Measurements from ENCODE around the gene ABCC2. TPM values are rescaled to one million over a fixed set of nuclear protein-coding genes. Genes with fewer than 3 reads are reported as not detected.

ABCC2 gene
- total and polyA plus RNA-seq, 9 of the 15 experiments (the other 6 are each of a cell fraction or from before 2014, with no cell fraction given), result 0.03 to 0.18 (median 0.10) TPM; not detected in 1

- Histone ChIP-seq H3K79me2 (ENCODE audit: control insufficient read depth, insufficient read depth, low read length) (no peaks in the 10 kb centered on the region), H3K27ac (ENCODE audit: extremely low read depth, low read depth, low read length) (no peak overlapping the region)
- no peak for TF ChIP-seq ZNF780A (CRISPR knock-in tag; IDR thresholded peaks at IDR 0.05)
- TF ChIP-seq MED1 (CRISPR knock-in tag; IDR thresholded peaks at IDR 0.05; ENCODE audit: borderline replicate concordance), result no peak
- TF ChIP-seq ZNF407 (IDR thresholded peaks at IDR 0.05; ENCODE audit: low read depth), result no peak
- no peak for TF ChIP-seq NFATC3 (IDR thresholded peaks at IDR 0.05)
- TF ChIP-seq POLR2B (IDR thresholded peaks at IDR 0.05; ENCODE audit: low read depth, partially characterized antibody), result no peak
- TF ChIP-seq MCM3 (IDR thresholded peaks at IDR 0.05), result no peak
- no peak for TF ChIP-seq RFX7 (CRISPR knock-in tag; IDR thresholded peaks at IDR 0.05)
- TF ChIP-seq ZBTB9 (CRISPR knock-in tag; IDR thresholded peaks at IDR 0.05), result no peak
- no peak for TF ChIP-seq TGIF2 (CRISPR knock-in tag; IDR thresholded peaks at IDR 0.05)
- no peak for TF ChIP-seq ZNF77 (CRISPR knock-in tag; IDR thresholded peaks at IDR 0.05)
- TF ChIP-seq ZNF12 (CRISPR knock-in tag; IDR thresholded peaks at IDR 0.05), result no peak
- no peak for TF ChIP-seq ZNF282 (CRISPR knock-in tag; IDR thresholded peaks at IDR 0.05)
- TF ChIP-seq CGGBP1 (CRISPR knock-in tag; IDR thresholded peaks at IDR 0.05), result no peak
- TF ChIP-seq ZNF717 (CRISPR knock-in tag; IDR thresholded peaks at IDR 0.05), result no peak
- no peak for TF ChIP-seq HMGN3 (IDR thresholded peaks at IDR 0.05; ENCODE audit: borderline replicate concordance, extremely low read depth, insufficient read length, low read depth, low read length)
- no peak for TF ChIP-seq CEBPG (CRISPR knock-in tag; IDR thresholded peaks at IDR 0.05)
- TF ChIP-seq CEBPG (tag; conservative IDR thresholded peaks at IDR 0.05 in 1 of 2, IDR thresholded peaks at IDR 0.05 in 1 of 2), result no peak
These were observed 40.2 kb upstream of the ABCC2 start for GRCh38 chr10:99742254-99742653.

More at GRCh38 chr10:99742254-99742653, 40.2 kb upstream of the ABCC2 start:
- BruUV-seq (replicated peaks), result no TSS peak
- intact Hi-C loops (cut with micrococcal nuclease) (no loop called here), in situ Hi-C loops (cut with MboI) (no loop called here)
- ATAC-seq (no peak), DNase-seq (ENCODE audit: extremely low read depth in 1 of 4, low spot score in 3 of 4) (no peak), FAIRE-seq (no peak)
- H3K4me1 ChIP-seq (replicated peaks in 1 of 2; ENCODE audit: control insufficient read depth in 2 of 2, insufficient read depth in 2 of 2, low read length in 2 of 2), result no peaks in the 10 kb centered on the region
- H3K9me3 ChIP-seq (replicated peaks; ENCODE audit: control insufficient read depth, insufficient read depth, low read depth, low read length), result no peaks in the 10 kb centered on the region; the same call in 1 of the 2 replicates
- CTCF ChIA-PET (ENCODE audit: low intra/inter-chr PET ratio), result no interaction called here
- peaks cover 83% of the 10 kb centered on the region for H3K36me3 ChIP-seq (ENCODE audit: control insufficient read depth, insufficient read depth, low read length)
- no peak overlapping the region for H3K4me3 ChIP-seq
- POLR2A ChIA-PET, result interaction anchor here (0.6 to 0.9 kb wide), 2 partner anchors 9 to 1000 kb away, joined by 3 to 5 read pairs; no protein-coding TSS in a partner anchor
- no peaks in the 10 kb centered on the region for H4K20me1 ChIP-seq (replicated peaks; ENCODE audit: control insufficient read depth, insufficient read depth, low read length)
- no peaks in the 10 kb centered on the region for H3K9me1 ChIP-seq (ENCODE audit: control insufficient read depth, insufficient read depth, low read length)
- H2AFZ ChIP-seq (ENCODE audit: low read depth, low read length), result no peak overlapping the region
- no peak overlapping the region for H3K9ac ChIP-seq (ENCODE audit: insufficient read depth in 1 of 2, low read depth in 2 of 2, low read length in 2 of 2)
- no peaks in the 10 kb centered on the region for H3K27me3 ChIP-seq (ENCODE audit: control insufficient read depth in 2 of 2, insufficient read depth in 2 of 2, low read length in 2 of 2)
- H3K4me2 ChIP-seq (ENCODE audit: insufficient read depth, low read length), result no peak overlapping the region
